ENCODE data around the gene TFAM. TPM values are rescaled to one million over a fixed set of nuclear protein-coding genes. Genes with fewer than 3 reads are reported as not detected.

The TFAM gene
- 74.4 to 77.4 TPM (median 76.1 TPM) in 3 replicates for total RNA-seq (2021)
- percentile 97 among the genes with signal in this experiment for Bru-seq, nascent RNA
- long read RNA-seq, experiment 1, full-length matches to known transcripts = 280 of 338 reads
- long read RNA-seq, experiment 1, partial matches to known transcripts = 52 of 338 reads
- long read RNA-seq, experiment 1, other reads (novel, unspliced or antisense) = 6 of 338 reads
- long read RNA-seq, experiment 2, full-length matches to known transcripts = 55 of 106 reads
- long read RNA-seq, experiment 2, partial matches to known transcripts = 4 of 106 reads
- long read RNA-seq, experiment 2, other reads (novel, unspliced or antisense) = 47 of 106 reads
- long read RNA-seq, experiment 3, full-length matches to known transcripts = 227 of 322 reads
- long read RNA-seq, experiment 3, partial matches to known transcripts = 85 of 322 reads
- long read RNA-seq, experiment 3, other reads (novel, unspliced or antisense) = 10 of 322 reads

- H3K4me1 Mint-ChIP-seq = peaks cover 15% of the 10 kb centered on the region
- CTCF ChIA-PET = interaction anchor here (0.7 to 2.6 kb wide), 20 partner anchors 8 to 208 kb away, joined by 3 to 24 read pairs (median 4); partner anchors contain the start of genes CISD1 and UBE2D1
- POLR2A ChIA-PET = interaction anchor here (0.6 to 2.0 kb wide), 2 partner anchors 29 to 50 kb away, joined by 3 to 10 read pairs; partner anchors contain the start of gene UBE2D1
- no peaks in the 10 kb centered on the region for H3K27me3 Mint-ChIP-seq (ENCODE audit: low read depth)
- DNase-seq (ENCODE audit: low spot score) (peak; percentile 97), ATAC-seq (peak; percentile 96)
- H3K36me3 Mint-ChIP-seq = peaks cover 30% of the 10 kb centered on the region
- H3K4me3 Mint-ChIP-seq = peak within 1 kb of the TSS; percentile 93
- peak within 1 kb of the TSS; percentile 94 for H3K27ac Mint-ChIP-seq
- no peaks in the 10 kb centered on the region for H3K9me3 Mint-ChIP-seq
- TF ChIP-seq AR (CRISPR knock-in tag; IDR thresholded peaks at IDR 0.05) (no peak), ATF6 (CRISPR knock-in tag; IDR thresholded peaks at IDR 0.05) (no peak), MAX (CRISPR knock-in tag; IDR thresholded peaks at IDR 0.05) (peak; percentile 82), NFYB (CRISPR knock-in tag; conservative IDR thresholded peaks at IDR 0.05; ENCODE audit: low read depth) (0 out of 2 replicates have a peak, but pooled peaks have one; percentile 18), ETV6 (CRISPR knock-in tag; IDR thresholded peaks at IDR 0.05) (0 out of 2 replicates have a peak, but pooled peaks have one; percentile 27), MYBL2 (CRISPR knock-in tag; IDR thresholded peaks at IDR 0.05) (no peak), PREB (CRISPR knock-in tag; IDR thresholded peaks at IDR 0.05; ENCODE audit: borderline replicate concordance) (0 out of 2 replicates have a peak, but pooled peaks have one; percentile 58), CREB1 (CRISPR knock-in tag; IDR thresholded peaks at IDR 0.05) (peak; percentile 31; the same call in 1 of the 2 replicates), RELA (CRISPR knock-in tag; IDR thresholded peaks at IDR 0.05; ENCODE audit: borderline replicate concordance) (peak; percentile 46; the same call in 1 of the 2 replicates), PRDM15 (CRISPR knock-in tag; IDR thresholded peaks at IDR 0.05) (0 out of 2 replicates have a peak, but pooled peaks have one; percentile 11), ESRRA (CRISPR knock-in tag; IDR thresholded peaks at IDR 0.05; ENCODE audit: borderline replicate concordance) (peak; percentile 49), ZNF263 (CRISPR knock-in tag; IDR thresholded peaks at IDR 0.05; ENCODE audit: low read depth) (no peak), MXD4 (CRISPR knock-in tag; IDR thresholded peaks at IDR 0.05; ENCODE audit: borderline replicate concordance) (no peak), NR1H2 (CRISPR knock-in tag; IDR thresholded peaks at IDR 0.05) (no peak), ERG (CRISPR knock-in tag; IDR thresholded peaks at IDR 0.05) (no peak), KAT7 (CRISPR knock-in tag; IDR thresholded peaks at IDR 0.05; ENCODE audit: borderline replicate concordance) (peak; percentile 64; the same call in 1 of the 2 replicates), SMAD4 (CRISPR knock-in tag; IDR thresholded peaks at IDR 0.05) (no peak), ZNF416 (CRISPR knock-in tag; IDR thresholded peaks at IDR 0.05) (peak; percentile 15; the same call in 1 of the 2 replicates), CDX4 (CRISPR knock-in tag; IDR thresholded peaks at IDR 0.05; ENCODE audit: borderline replicate concordance) (no peak), ZNF423 (CRISPR knock-in tag; IDR thresholded peaks at IDR 0.05) (no peak)
- TF ChIP-seq, protein P1, sequence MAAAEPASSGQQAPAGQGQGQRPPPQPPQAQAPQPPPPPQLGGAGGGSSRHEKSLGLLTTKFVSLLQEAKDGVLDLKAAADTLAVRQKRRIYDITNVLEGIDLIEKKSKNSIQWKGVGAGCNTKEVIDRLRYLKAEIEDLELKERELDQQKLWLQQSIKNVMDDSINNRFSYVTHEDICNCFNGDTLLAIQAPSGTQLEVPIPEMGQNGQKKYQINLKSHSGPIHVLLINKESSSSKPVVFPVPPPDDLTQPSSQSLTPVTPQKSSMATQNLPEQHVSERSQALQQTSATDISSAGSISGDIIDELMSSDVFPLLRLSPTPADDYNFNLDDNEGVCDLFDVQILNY (CRISPR knock-in tag; IDR thresholded peaks at IDR 0.05) = peak; percentile 82; the same call in 1 of the 2 replicates
Measured at GRCh38 chr10:58384999-58385783, at the start of gene TFAM. Gene TFAM, plus strand, starts transcription at chr10:58385410. Its CDS starts 138 bp downstream, at chr10:58385548.

All from WTC11 (cell line).